ENCODE results near the gene GJA4.

- TF ChIP-seq CHD2 (IDR thresholded peaks at IDR 0.05; ENCODE audit: low read length, partially characterized antibody) (no peak), ELF1 (IDR thresholded peaks at IDR 0.05) (no peak), CTCF (IDR thresholded peaks at IDR 0.05) (no peak), RAD21 (IDR thresholded peaks at IDR 0.05; ENCODE audit: low read length) (no peak), EP300 (IDR thresholded peaks at IDR 0.05; ENCODE audit: borderline replicate concordance in 1 of 2, low read depth in 1 of 2, low read length in 1 of 2) (no peak), RCOR1 (IDR thresholded peaks at IDR 0.05; ENCODE audit: low read length) (no peak), YY1 (IDR thresholded peaks at IDR 0.05; ENCODE audit: low read depth) (no peak), TEAD4 (IDR thresholded peaks at IDR 0.05; ENCODE audit: borderline replicate concordance, insufficient read depth) (no peak), MXI1 (IDR thresholded peaks at IDR 0.05; ENCODE audit: low read depth, low read length) (no peak), SIN3A (IDR thresholded peaks at IDR 0.05; ENCODE audit: borderline replicate concordance, low read depth, low read length) (no peak), REST (IDR thresholded peaks at IDR 0.05; ENCODE audit: low read depth, low read length) (no peak), TAF1 (IDR thresholded peaks at IDR 0.05; ENCODE audit: borderline replicate concordance, low read depth, low read length) (no peak)
Measured at GRCh38 chr1:34780528-34780927, 12.3 kb upstream of the GJA4 start.
